ENCODE measurements around the gene MAP3K3.

DNA sequence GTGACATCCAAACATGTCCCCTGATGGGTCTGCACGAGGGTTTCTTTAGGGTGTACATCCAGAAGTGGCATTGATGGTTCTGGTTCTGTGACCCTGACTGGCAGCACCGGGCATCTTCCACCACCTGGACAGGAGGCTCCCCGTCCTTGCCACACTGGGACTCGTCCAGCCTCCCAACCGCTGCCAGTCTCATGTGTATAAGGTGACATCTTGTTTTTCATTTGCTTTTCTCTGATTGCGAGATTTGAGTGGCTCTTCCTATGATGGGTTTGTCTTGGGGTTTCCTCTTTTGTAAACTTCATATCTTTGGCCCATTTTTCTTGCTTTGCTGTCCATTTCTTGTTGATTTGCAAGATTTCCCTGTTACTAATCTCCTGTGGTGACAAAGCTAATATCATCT, 86.9 kb downstream of the MAP3K3 start:
- TF ChIP-seq POLR2A (IDR thresholded peaks at IDR 0.05; ENCODE audit: low read length) (no peak), GATA1 (IDR thresholded peaks at IDR 0.05; ENCODE audit: low read depth, low read length) (no peak)
